Mesothelial cell of epicardium (in vitro differentiated cells): ENCODE data around the gene GON4L. TPM values are rescaled to one million over a fixed set of nuclear protein-coding genes. Genes with fewer than 3 reads are reported as not detected.
"Not testable (repeated sequence)": the region's sequence is repeated elsewhere in the genome, so short reads cannot be mapped to it uniquely, and the experiment has no call there.

Source experiments
- DNase-seq, 2 experiments: peaks; one replicate each; pipeline ENCODE4 v3.0.0; 2021; ENCODE audit warnings: low spot score in 2 of 2; ENCODE audit not compliant: unreplicated experiment in 2 of 2
- H3K27ac Mint-ChIP-seq: 2 replicates; pipeline ENCODE4 v1.8.0; 2021; ENCODE audit warnings: mixed read lengths
- H3K27me3 Mint-ChIP-seq: 2 replicates; pipeline ENCODE4 v1.8.0; 2021; ENCODE audit warnings: low read depth, mixed read lengths
- H3K36me3 Mint-ChIP-seq: 2 replicates; pipeline ENCODE4 v1.8.0; 2021; ENCODE audit warnings: mixed read lengths
- H3K4me1 Mint-ChIP-seq: 2 replicates; pipeline ENCODE4 v1.8.0; 2021; ENCODE audit warnings: mixed read lengths
- H3K4me3 Mint-ChIP-seq: 2 replicates; pipeline ENCODE4 v1.8.0; 2021; ENCODE audit warnings: mild to moderate bottlenecking, moderate library complexity, mixed read lengths
- H3K9me3 Mint-ChIP-seq: 2 replicates; pipeline ENCODE4 v1.8.0; 2021; ENCODE audit warnings: mixed read lengths
- CTCF ChIP-seq: fragments of 200-600 bp; sonication (generic); IDR thresholded peaks from one replicate; pipeline ENCODE4 v1.5.0; 2021; ENCODE audit warnings: antibody characterized with exemption; ENCODE audit not compliant: unreplicated experiment
- total RNA-seq: library from RNA; stranded (reverse); gene quantifications from 3 replicates; pipeline ENCODE4 v1.2.1, GENCODE V29; 2021

The GON4L gene
- total RNA-seq, 1 donor from 2014 or later = 70.1 TPM

GRCh38 chr1:155777582-155777981, 79.4 kb downstream of the GON4L start:
- H3K4me1 Mint-ChIP-seq = no peaks in the 10 kb centered on the region
- H3K9me3 Mint-ChIP-seq = no peaks in the 10 kb centered on the region
- TF ChIP-seq CTCF = no peak
- no peak overlapping the region for H3K4me3 Mint-ChIP-seq
- H3K27me3 Mint-ChIP-seq = no peaks in the 10 kb centered on the region
- H3K36me3 Mint-ChIP-seq = peaks cover 41% of the 10 kb centered on the region
- DNase-seq = no peak
- H3K27ac Mint-ChIP-seq = no peak overlapping the region

GRCh38 chr1:155776414-155776813, 80.6 kb downstream of the GON4L start:
- H3K27me3 Mint-ChIP-seq = no peaks in the 10 kb centered on the region
- H3K27ac Mint-ChIP-seq = no peak overlapping the region
- no peak for TF ChIP-seq CTCF
- H3K4me3 Mint-ChIP-seq = no peak overlapping the region
- H3K9me3 Mint-ChIP-seq = no peaks in the 10 kb centered on the region
- H3K36me3 Mint-ChIP-seq = peaks cover 43% of the 10 kb centered on the region
- DNase-seq = no peak
- no peaks in the 10 kb centered on the region for H3K4me1 Mint-ChIP-seq

GRCh38 chr1:155773221-155773620, 83.8 kb downstream of the GON4L start:
- H3K9me3 Mint-ChIP-seq = no peaks in the 10 kb centered on the region
- H3K4me3 Mint-ChIP-seq = no peak overlapping the region
- no peaks in the 10 kb centered on the region for H3K27me3 Mint-ChIP-seq
- no peak for TF ChIP-seq CTCF
- H3K36me3 Mint-ChIP-seq = peaks cover 57% of the 10 kb centered on the region
- no peaks in the 10 kb centered on the region for H3K4me1 Mint-ChIP-seq
- no peak for DNase-seq
- H3K27ac Mint-ChIP-seq = no peak overlapping the region

DNA sequence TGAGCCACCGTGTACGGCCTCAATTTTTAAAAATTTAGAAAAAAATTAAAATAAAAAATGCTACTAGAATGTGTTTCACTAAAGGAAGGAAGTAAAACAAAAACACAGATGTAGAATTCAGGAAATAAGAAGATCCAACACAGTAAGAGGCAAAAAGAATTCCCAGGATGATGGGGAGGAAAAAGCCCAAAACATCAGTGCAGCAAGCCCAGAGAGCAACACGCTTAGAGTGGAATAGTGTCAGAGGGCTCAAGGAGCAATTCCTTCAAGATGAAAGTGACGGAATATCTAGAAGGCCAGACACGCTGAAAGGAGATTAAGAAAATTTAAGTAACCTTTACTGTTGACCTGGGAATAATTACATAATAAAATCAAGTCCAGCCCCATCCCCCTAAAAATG, 87.8 kb downstream of the GON4L start:
- H3K4me3 Mint-ChIP-seq = no peak overlapping the region
- H3K27ac Mint-ChIP-seq = no peak overlapping the region

DNA sequence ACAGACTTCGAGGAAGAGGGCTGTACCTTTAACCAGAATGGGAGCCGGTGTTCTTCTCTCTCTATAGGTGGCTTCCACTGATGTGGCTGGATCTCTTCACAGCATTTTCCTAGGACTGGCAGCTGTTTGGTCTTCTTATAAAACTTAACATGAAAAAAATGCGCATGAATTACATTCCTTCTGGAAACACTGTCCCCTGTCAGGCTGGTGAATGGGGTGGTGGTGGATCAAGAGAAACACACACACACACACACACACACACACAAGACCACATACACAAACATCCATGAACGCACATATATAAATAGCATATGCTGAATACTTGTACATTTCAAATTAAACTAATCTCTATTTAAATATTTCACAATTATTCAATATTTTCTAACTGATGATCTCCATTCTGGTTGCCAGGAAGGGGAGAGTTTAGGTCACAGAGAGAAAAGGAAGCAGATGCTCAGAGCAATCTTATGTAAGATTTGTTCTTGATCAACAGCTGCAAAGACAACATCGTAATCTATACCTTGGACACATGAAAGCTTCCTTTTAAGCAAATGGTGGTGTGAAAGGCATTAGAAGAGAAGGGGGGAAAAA, 89.5 kb downstream of the GON4L start:
- H3K36me3 Mint-ChIP-seq = peaks cover 46% of the 10 kb centered on the region
- DNase-seq, H3K27ac Mint-ChIP-seq, H3K9me3 Mint-ChIP-seq, H3K4me3 Mint-ChIP-seq, H3K4me1 Mint-ChIP-seq, H3K27me3 Mint-ChIP-seq: not testable (repeated sequence)

More for the DNA sequence above, 87.8 kb downstream of the GON4L start:
- no peaks in the 10 kb centered on the region for H3K4me1 Mint-ChIP-seq
- H3K36me3 Mint-ChIP-seq = peaks cover 52% of the 10 kb centered on the region
- no peak for TF ChIP-seq CTCF
- H3K9me3 Mint-ChIP-seq = no peaks in the 10 kb centered on the region
- no peaks in the 10 kb centered on the region for H3K27me3 Mint-ChIP-seq
- DNase-seq = no peak

DNA sequence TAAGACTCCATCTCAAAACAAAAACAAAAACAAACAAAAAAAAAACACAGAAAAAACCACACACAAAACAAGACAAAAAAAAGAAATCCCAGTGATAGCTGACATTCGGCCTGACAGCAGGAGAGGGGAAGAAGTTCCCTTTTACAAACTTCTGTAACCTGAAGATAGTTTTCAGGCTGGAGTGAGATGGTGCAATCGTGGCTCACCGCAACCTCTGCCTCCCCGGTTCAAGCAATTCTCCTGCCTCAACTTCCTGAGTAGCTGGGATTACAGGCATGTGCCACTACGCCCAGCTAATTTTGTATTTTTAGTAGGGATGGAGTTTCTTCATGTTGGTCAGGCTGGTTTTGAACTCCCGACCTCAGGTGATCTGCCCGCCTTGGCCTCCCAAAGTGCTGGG, 93.0 kb downstream of the GON4L start:
- not testable (repeated sequence) for H3K4me1 Mint-ChIP-seq, H3K4me3 Mint-ChIP-seq, H3K27ac Mint-ChIP-seq, H3K27me3 Mint-ChIP-seq, DNase-seq, H3K9me3 Mint-ChIP-seq
- H3K36me3 Mint-ChIP-seq = peaks cover 50% of the 10 kb centered on the region

GRCh38 chr1:155763090-155763815, 93.8 kb downstream of the GON4L start:
- not testable (repeated sequence) for DNase-seq, H3K27me3 Mint-ChIP-seq, H3K4me3 Mint-ChIP-seq, H3K9me3 Mint-ChIP-seq, H3K4me1 Mint-ChIP-seq, H3K27ac Mint-ChIP-seq
- H3K36me3 Mint-ChIP-seq = peaks cover 45% of the 10 kb centered on the region
